ENCODE measurements around the gene KCNQ1. TPM values are rescaled to one million over a fixed set of nuclear protein-coding genes. Genes with fewer than 3 reads are reported as not detected.

Gene KCNQ1
- polyA plus RNA-seq, 1 donor from 2014 or later, result not detected

DNA sequence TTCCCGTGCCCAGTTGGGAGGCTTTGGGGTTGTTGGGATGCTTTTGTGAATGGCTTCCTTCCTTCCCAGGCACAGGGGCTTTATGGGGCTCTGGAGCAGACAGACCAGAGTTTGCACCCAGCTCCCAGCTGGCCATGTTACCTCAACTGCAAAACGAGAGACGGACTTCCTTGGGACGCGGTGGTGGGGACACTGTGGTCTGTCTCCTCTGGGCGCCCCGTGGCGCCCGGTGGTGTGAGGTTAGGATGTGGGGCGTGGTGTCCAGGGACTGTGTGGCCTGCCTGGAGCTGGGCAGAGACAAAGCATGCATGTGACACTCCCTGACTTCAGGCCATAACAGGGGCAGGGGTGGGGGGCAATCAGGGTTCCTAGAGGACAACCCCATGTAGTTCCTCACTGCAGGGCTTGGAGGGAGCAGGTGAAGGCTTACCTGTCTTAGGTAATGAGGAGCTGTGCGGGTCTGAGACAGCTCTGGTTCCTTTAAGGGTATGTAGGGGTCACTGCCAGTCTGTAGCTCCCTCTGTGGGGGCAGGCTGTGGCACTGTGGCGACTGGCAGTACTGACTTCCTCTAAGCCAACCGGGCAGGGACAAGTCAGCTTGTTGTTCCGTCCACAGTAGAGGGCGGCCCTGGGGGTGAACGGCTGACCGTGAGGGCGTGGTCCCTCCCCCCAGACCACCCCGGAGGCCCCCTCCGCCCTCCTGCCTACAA, 14.4 kb downstream of the KCNQ1 start:
- Histone ChIP-seq H2AFZ (ENCODE audit: low read depth, low read length) (no peak overlapping the region), H3K27ac (ENCODE audit: low read length) (no peak overlapping the region), H3F3A (ENCODE audit: insufficient read depth, low read length, poor library complexity, severe bottlenecking) (no peaks in the 10 kb centered on the region), H3K4me3 (ENCODE audit: low read length) (no peak overlapping the region), H3K9me3 (ENCODE audit: low read length) (no peaks in the 10 kb centered on the region), H3K36me3 (ENCODE audit: insufficient read depth, low read length) (no peaks in the 10 kb centered on the region), H4K20me1 (ENCODE audit: insufficient read depth) (no peaks in the 10 kb centered on the region), H3K79me2 (replicated peaks; ENCODE audit: insufficient read depth, low read length) (no peaks in the 10 kb centered on the region), H3K9me2 (ENCODE audit: insufficient read depth, low read length) (no peaks in the 10 kb centered on the region), H3K4me2 (ENCODE audit: low read length) (no peak overlapping the region), H3K9ac (ENCODE audit: low read length) (no peak overlapping the region), H3K27me3 (ENCODE audit: insufficient read depth, low read depth, low read length) (no peaks in the 10 kb centered on the region)
- no peak for TF ChIP-seq SMC3 (conservative IDR thresholded peaks at IDR 0.05; ENCODE audit: poor library complexity)
- TF ChIP-seq CTCF (IDR thresholded peaks at IDR 0.05; ENCODE audit: poor library complexity, severe bottlenecking), result no peak
- no peak for TF ChIP-seq EZH2 (IDR thresholded peaks at IDR 0.05; ENCODE audit: borderline replicate concordance, insufficient read depth, low read length, poor library complexity, severe bottlenecking)
- TF ChIP-seq MXI1 (conservative IDR thresholded peaks at IDR 0.05; ENCODE audit: poor library complexity, severe bottlenecking), result no peak
- TF ChIP-seq TAF1 (IDR thresholded peaks at IDR 0.05; ENCODE audit: low read depth), result no peak
- no peak for TF ChIP-seq RAD21 (conservative IDR thresholded peaks at IDR 0.05)
- no peak for TF ChIP-seq POLR2AphosphoS5 (IDR thresholded peaks at IDR 0.05)
- TF ChIP-seq REST (IDR thresholded peaks at IDR 0.05; ENCODE audit: borderline replicate concordance), result no peak
- TF ChIP-seq EP300 (conservative IDR thresholded peaks at IDR 0.05; ENCODE audit: poor library complexity, severe bottlenecking), result no peak

DNA sequence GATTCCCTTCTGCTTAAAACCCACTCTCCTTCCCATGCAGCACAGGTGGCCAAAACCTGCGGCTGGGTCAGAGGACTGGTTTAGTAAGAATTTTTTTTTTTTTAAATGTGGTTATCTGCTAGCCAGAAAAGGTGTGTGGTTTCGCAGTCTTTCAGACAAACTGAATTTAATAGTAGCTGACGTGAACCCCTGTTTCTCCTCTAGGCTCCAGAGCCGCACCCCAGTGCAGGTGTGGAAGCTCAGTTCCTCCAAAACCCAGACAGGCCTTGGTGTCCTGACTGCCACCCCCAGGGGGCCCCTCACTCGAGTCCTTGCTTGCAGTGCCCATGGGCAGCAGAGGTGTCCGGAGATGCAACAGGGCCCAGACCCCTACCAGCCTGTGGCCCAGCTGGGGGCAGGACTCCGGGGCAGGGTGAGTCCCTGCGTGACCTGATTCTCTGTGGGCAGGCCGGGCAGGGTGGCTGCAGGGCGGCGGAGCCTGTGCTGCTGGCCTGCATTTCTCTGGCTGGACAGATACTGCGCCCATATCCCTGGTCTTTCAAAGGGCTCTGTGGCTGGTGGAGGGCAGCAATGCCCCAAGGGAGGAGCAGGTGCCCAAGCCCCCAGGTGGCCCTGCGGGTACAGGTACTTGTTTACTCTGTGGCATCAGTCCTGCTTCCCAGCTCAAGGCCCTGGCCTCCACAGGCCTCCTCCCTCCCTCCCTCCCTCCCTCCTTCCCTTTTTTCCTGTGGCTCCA, 15.2 kb downstream of the KCNQ1 start:
- TF ChIP-seq REST (IDR thresholded peaks at IDR 0.05; ENCODE audit: borderline replicate concordance) (no peak), TAF1 (IDR thresholded peaks at IDR 0.05; ENCODE audit: low read depth) (no peak), MXI1 (conservative IDR thresholded peaks at IDR 0.05; ENCODE audit: poor library complexity, severe bottlenecking) (no peak), EP300 (conservative IDR thresholded peaks at IDR 0.05; ENCODE audit: poor library complexity, severe bottlenecking) (no peak), RAD21 (conservative IDR thresholded peaks at IDR 0.05) (no peak), SMC3 (conservative IDR thresholded peaks at IDR 0.05; ENCODE audit: poor library complexity) (no peak), POLR2AphosphoS5 (IDR thresholded peaks at IDR 0.05) (no peak), EZH2 (IDR thresholded peaks at IDR 0.05; ENCODE audit: borderline replicate concordance, insufficient read depth, low read length, poor library complexity, severe bottlenecking) (no peak), CTCF (IDR thresholded peaks at IDR 0.05; ENCODE audit: poor library complexity, severe bottlenecking) (no peak)
- no peak overlapping the region for H2AFZ ChIP-seq (ENCODE audit: low read depth, low read length)
- no peaks in the 10 kb centered on the region for H3K9me3 ChIP-seq (ENCODE audit: low read length)
- no peaks in the 10 kb centered on the region for H3K36me3 ChIP-seq (ENCODE audit: insufficient read depth, low read length)
- H3K9me2 ChIP-seq (ENCODE audit: insufficient read depth, low read length), result no peaks in the 10 kb centered on the region
- H4K20me1 ChIP-seq (ENCODE audit: insufficient read depth), result no peaks in the 10 kb centered on the region
- H3K27ac ChIP-seq (ENCODE audit: low read length), result no peak overlapping the region
- no peak overlapping the region for H3K4me3 ChIP-seq (ENCODE audit: low read length)
- H3K4me2 ChIP-seq (ENCODE audit: low read length), result no peak overlapping the region
- H3K27me3 ChIP-seq (ENCODE audit: insufficient read depth, low read depth, low read length), result no peaks in the 10 kb centered on the region
- H3K79me2 ChIP-seq (replicated peaks; ENCODE audit: insufficient read depth, low read length), result no peaks in the 10 kb centered on the region
- H3K9ac ChIP-seq (ENCODE audit: low read length), result no peak overlapping the region
- no peaks in the 10 kb centered on the region for H3F3A ChIP-seq (ENCODE audit: insufficient read depth, low read length, poor library complexity, severe bottlenecking)

Data from neural cell (in vitro differentiated cells).